CD4-positive, alpha-beta T cell treated with Interferon alpha-2 for 1 hour (primary cell): ENCODE results near the gene FXYD2.
"Not testable (repeated sequence)": the region's sequence is repeated elsewhere in the genome, so short reads cannot be mapped to it uniquely, and the experiment has no call there.

ENCODE experiments used
- DNase-seq, 2 donors: peaks; one replicate each; pipeline ENCODE4 v3.0.0-alpha.2; 2020 to 2022

The FXYD2 gene

GRCh38 chr11:117824571-117825537 is at the start of gene FXYD2:
Gene FXYD2 (minus strand): TSS chr11:117824744. CDS start chr11:117824678, 66 bp downstream.
- DNase-seq, result no peak

GRCh38 chr11:117873828-117874125 is 49.2 kb upstream of the FXYD2 start:
- no peak for DNase-seq

- no peak for DNase-seq
These were observed 48.7 kb upstream of the FXYD2 start for GRCh38 chr11:117872975-117873827.

GRCh38 chr11:117872420-117872961 is 47.9 kb upstream of the FXYD2 start:
- DNase-seq, result no peak

GRCh38 chr11:117871784-117872183 is 47.2 kb upstream of the FXYD2 start:
- DNase-seq, result no peak

GRCh38 chr11:117871160-117871559 is 46.6 kb upstream of the FXYD2 start:
- DNase-seq, result no peak

GRCh38 chr11:117870103-117870952 is 45.8 kb upstream of the FXYD2 start:
- DNase-seq, result no peak

- no peak for DNase-seq
These were observed 45.1 kb upstream of the FXYD2 start for GRCh38 chr11:117869604-117870003.

- DNase-seq, result no peak
These were observed 44.4 kb upstream of the FXYD2 start for GRCh38 chr11:117868815-117869561.

- no peak for DNase-seq
These were observed 43.5 kb upstream of the FXYD2 start for GRCh38 chr11:117868088-117868487.

- DNase-seq, result no peak
These were observed 42.0 kb upstream of the FXYD2 start for GRCh38 chr11:117866526-117866925.

GRCh38 chr11:117865546-117865945 is 41.0 kb upstream of the FXYD2 start:
- not testable (repeated sequence) for DNase-seq

- DNase-seq, result no peak
These were observed 38.8 kb upstream of the FXYD2 start for GRCh38 chr11:117863383-117863782.

GRCh38 chr11:117862753-117863152 is 38.2 kb upstream of the FXYD2 start:
- no peak for DNase-seq

- DNase-seq, result no peak
These were observed 37.6 kb upstream of the FXYD2 start for GRCh38 chr11:117862019-117862725.

GRCh38 chr11:117861151-117862018 is 36.8 kb upstream of the FXYD2 start:
- DNase-seq, result no peak

GRCh38 chr11:117860139-117860538 is 35.6 kb upstream of the FXYD2 start:
- DNase-seq, result no peak

GRCh38 chr11:117859488-117860112 is 35.1 kb upstream of the FXYD2 start:
- DNase-seq, result no peak

GRCh38 chr11:117859061-117859460 is 34.5 kb upstream of the FXYD2 start:
- DNase-seq, result no peak
